K562 (cell line): ENCODE measurements around the gene VSIG2. TPM values are rescaled to one million over a fixed set of nuclear protein-coding genes. Genes with fewer than 3 reads are reported as not detected.

Experiments used
- ATAC-seq: fragments of 200-7000 bp; cut with Tn5 transposase; 3 replicates; pipeline ENCODE4 v1.9.1; 2020; ENCODE audit warnings: moderate library complexity
- BruUV-seq: library from RNA; stranded (reverse); fragments of 400-500 nt; replicated peaks from 2 replicates; lab custom pipeline; 2021; lab: Mats Ljungman, UMichigan
- CTCF ChIA-PET: fragments of 300-600 bp; formaldehyde crosslinking; extraction: SDS; loops from one replicate; lab custom pipeline; 2021; ENCODE audit warnings: low intra/inter-chr PET ratio; lab: Yijun Ruan, JAX
- POLR2A ChIA-PET: fragments of 300-600, 350-650 bp; sonication (Branson Sonifier 250); formaldehyde crosslinking; extraction: SDS; loops from one replicate; lab custom pipeline; 2021; ENCODE audit warnings: antibody characterized with exemption, inconsistent platforms; lab: Yijun Ruan, JAX
- DNase-seq, 4 experiments: peaks; one replicate each; pipeline versions ENCODE4 v3.0.0 to v3.0.0-alpha.2; 2011 to 2018; ENCODE audit warnings: low spot score in 3 of 4, mixed read lengths in 3 of 4; ENCODE audit errors: extremely low read depth in 1 of 4
- FAIRE-seq: peaks from 2 replicates; lab custom pipeline; 2011; peaks lifted over from hg19 to GRCh38; lab: Jason Lieb, UNC
- H2AFZ ChIP-seq: 2 replicates; pipeline ENCODE4 v1.6.0; 2011; ENCODE audit warnings: low read depth, low read length, control low read depth, inconsistent platforms
- H3K27ac ChIP-seq: fragments of 200-600 bp; 3 replicates; pipeline ENCODE4 v1.8.0; 2011; ENCODE audit warnings: low read depth, mild to moderate bottlenecking, control low read depth, inconsistent platforms, low read length, moderate library complexity, mixed read lengths; ENCODE audit errors: extremely low read depth
- H3K27me3 ChIP-seq, 2 experiments: fragments of 300-600 bp in 1 of 2; 2 replicates in 1 of 2; 3 replicates in 1 of 2; pipeline versions ENCODE4 v1.6.0 to v1.8.0; 2011; ENCODE audit warnings: inconsistent platforms in 2 of 2, low read length in 2 of 2, mild to moderate bottlenecking in 1 of 2, mixed read lengths in 1 of 2, moderate library complexity in 1 of 2; ENCODE audit not compliant: control insufficient read depth in 2 of 2, insufficient read depth in 2 of 2
- H3K36me3 ChIP-seq: fragments of 300-600 bp; 3 replicates; pipeline ENCODE4 v1.8.0; 2011; ENCODE audit warnings: mild to moderate bottlenecking, low read length, inconsistent platforms; ENCODE audit not compliant: control insufficient read depth, insufficient read depth
- H3K4me1 ChIP-seq, 2 experiments: fragments of 200-600 bp in 1 of 2; replicated peaks in 1 of 2; 2 replicates in 1 of 2; 3 replicates in 1 of 2; pipeline versions ENCODE4 v1.5.1 to v1.8.0; 2011; ENCODE audit warnings: inconsistent platforms in 2 of 2, low read length in 2 of 2, mild to moderate bottlenecking in 1 of 2, mixed read lengths in 1 of 2, moderate library complexity in 1 of 2; ENCODE audit not compliant: control insufficient read depth in 2 of 2, insufficient read depth in 2 of 2
- H3K4me2 ChIP-seq: 2 replicates; pipeline ENCODE4 v1.6.1; 2011; ENCODE audit warnings: low read length, control low read depth, inconsistent platforms, mixed read lengths; ENCODE audit not compliant: insufficient read depth
- H3K4me3 ChIP-seq: fragments of 200-600 bp; sonication (generic), shearing (Covaris generic); 2 replicates; pipeline ENCODE4 v1.5.1; 2016; ENCODE audit warnings: control low read depth, inconsistent platforms
- H3K79me2 ChIP-seq: fragments of 200-600 bp; 3 replicates; pipeline ENCODE4 v1.8.0; 2011; ENCODE audit warnings: low read length, inconsistent platforms; ENCODE audit not compliant: control insufficient read depth, insufficient read depth
- H3K9ac ChIP-seq, 2 experiments: 2 replicates each; pipeline versions ENCODE4 v1.6.0 to v1.6.1; 2011; ENCODE audit warnings: low read depth in 2 of 2, low read length in 2 of 2, control low read depth in 1 of 2, inconsistent platforms in 1 of 2, mild to moderate bottlenecking in 1 of 2, mixed read lengths in 1 of 2; ENCODE audit not compliant: insufficient read depth in 1 of 2
- H3K9me1 ChIP-seq: one replicate; pipeline ENCODE4 v1.6.0; 2011; ENCODE audit warnings: inconsistent platforms, mild to moderate bottlenecking, low read length, moderate library complexity; ENCODE audit not compliant: control insufficient read depth, insufficient read depth
- H3K9me3 ChIP-seq: replicated peaks from 2 replicates; pipeline ENCODE4 v1.5.1; 2011; ENCODE audit warnings: low read depth, low read length, inconsistent platforms; ENCODE audit not compliant: control insufficient read depth, insufficient read depth
- H4K20me1 ChIP-seq: replicated peaks from 2 replicates; pipeline ENCODE4 v1.6.1; 2011; ENCODE audit warnings: low read length, inconsistent platforms, mixed read lengths; ENCODE audit not compliant: control insufficient read depth, insufficient read depth
- BHLHE40 ChIP-seq: IDR thresholded peaks from 2 replicates; pipeline ENCODE4 v1.6.1; 2011; ENCODE audit warnings: low read length, improper control_type of control experiment
- EZH2 ChIP-seq: IDR thresholded peaks from 2 replicates; pipeline ENCODE4 v1.6.1; 2012; ENCODE audit warnings: low read depth, mild to moderate bottlenecking, inconsistent platforms, low read length, borderline replicate concordance
- HDAC2 ChIP-seq: fragments of 450-650 bp; IDR thresholded peaks from 2 replicates; pipeline ENCODE4 v1.6.1; 2016; ENCODE audit warnings: mild to moderate bottlenecking
- HEY1 ChIP-seq: fragments of 250-450 bp; sonication (Bioruptor Pico); IDR thresholded peaks from 2 replicates; pipeline ENCODE4 v1.5.0; 2020; ENCODE audit warnings: mild to moderate bottlenecking, moderate library complexity, borderline replicate concordance
- HLTF ChIP-seq: fragments of 450-650 bp; IDR thresholded peaks from 2 replicates; pipeline ENCODE4 v1.6.1; 2016
- HNRNPL ChIP-seq: fragments of 200-400 bp; formaldehyde crosslinking; IDR thresholded peaks from 2 replicates; pipeline ENCODE4 v1.6.1; 2017; ENCODE audit warnings: low read depth, mild to moderate bottlenecking, low read length
- KLF1 ChIP-seq: fragments of 450-650 bp; IDR thresholded peaks from 2 replicates; pipeline ENCODE4 v1.6.1; 2016; ENCODE audit warnings: missing genetic modification characterization, missing compliant biosample characterization
- MIER1 ChIP-seq: fragments of 450-650 bp; IDR thresholded peaks from 2 replicates; pipeline ENCODE4 v1.6.1; 2016; ENCODE audit warnings: antibody characterized with exemption, mild to moderate bottlenecking, low read depth
- NR2C1 ChIP-seq, 2 experiments: fragments of 450-650 bp; IDR thresholded peaks; 2 replicates each; pipeline ENCODE4 v1.6.1; 2017; ENCODE audit warnings: mild to moderate bottlenecking in 2 of 2, antibody characterized with exemption in 1 of 2, inconsistent platforms in 1 of 2, missing compliant biosample characterization in 1 of 2, missing genetic modification characterization in 1 of 2
- POU5F1 ChIP-seq: fragments of 150-350 bp; IDR thresholded peaks from 2 replicates; pipeline ENCODE4 v1.6.1; 2014; ENCODE audit warnings: borderline replicate concordance, low read length, low read depth, mild to moderate bottlenecking; ENCODE audit not compliant: partially characterized antibody
- SAFB2 ChIP-seq: fragments of 200-400 bp; formaldehyde crosslinking; IDR thresholded peaks from 2 replicates; pipeline ENCODE4 v1.6.1; 2018; ENCODE audit warnings: borderline replicate concordance, low read length, low read depth, moderate library complexity; ENCODE audit not compliant: severe bottlenecking
- SREBF2 ChIP-seq: sonication (generic); formaldehyde crosslinking; IDR thresholded peaks from 2 replicates; pipeline ENCODE4 v1.4.0; 2020; ENCODE audit warnings: mild to moderate bottlenecking, missing genetic modification reagents
- YY1 ChIP-seq, 3 experiments: IDR thresholded peaks; 2 replicates each; pipeline ENCODE4 v1.6.1; 2011; ENCODE audit warnings: low read length in 2 of 3, mild to moderate bottlenecking in 2 of 3, moderate library complexity in 2 of 3, borderline replicate concordance in 1 of 3, control low read depth in 1 of 3, low read depth in 1 of 3; ENCODE audit not compliant: insufficient read depth in 3 of 3, insufficient replicate concordance in 2 of 3, control insufficient read depth in 1 of 3, insufficient read length in 1 of 3; ENCODE audit errors: extremely low read depth in 1 of 3
- ZFP36 ChIP-seq: fragments of 150-350 bp; IDR thresholded peaks from 2 replicates; pipeline ENCODE4 v1.6.1; 2018; ENCODE audit warnings: low read length, low read depth; ENCODE audit not compliant: partially characterized antibody
- ZHX1 ChIP-seq: fragments of 150-350 bp; conservative IDR thresholded peaks from 2 replicates; pipeline ENCODE4 v1.6.1; 2014; ENCODE audit warnings: low read length
- ZNF253 ChIP-seq: fragments of 250-450 bp; sonication (Bioruptor Pico); conservative IDR thresholded peaks from 2 replicates; pipeline ENCODE4 v1.6.1; 2021; ENCODE audit warnings: mild to moderate bottlenecking
- ZNF551 ChIP-seq: fragments of 250-450 bp; sonication (Bioruptor Pico); IDR thresholded peaks from 2 replicates; pipeline ENCODE4 v1.5.0; 2021; ENCODE audit warnings: mild to moderate bottlenecking, moderate library complexity
- WGBS: fragments of 100-300 bp; shearing (Covaris generic); methylation state at CpG from one replicate; pipeline ENCODE4 v1.1.6; 2016; ENCODE audit warnings: low coverage, mixed read lengths; ENCODE audit not compliant: insufficient coverage; ENCODE audit errors: missing lambda C conversion rate; 5-methylcytosine and 5-hydroxymethylcytosine counted together
- in situ Hi-C: fragments of 300-500 bp; cut with MboI; formaldehyde crosslinking; loops from 4 replicates; pipeline ENCODE4 v1.15.0; 2018; ENCODE audit warnings: inconsistent platforms, mixed read lengths
- intact Hi-C: fragments of 100-400 bp; cut with micrococcal nuclease; formaldehyde crosslinking; loops from 2 replicates; pipeline ENCODE4 v1.14.2; 2022
- polyA plus RNA-seq, 8 experiments: library from polyadenylated mRNA; depleted of rRNA in 4 of 8; stranded (reverse) in 5 of 8; unstranded in 3 of 8; fragments of >200 nt; fragmentation: Nextera tagmentation in 2 of 8; fragmentation: Illumina TruSeq in 1 of 8; extraction: Ambion mirVana in 2 of 8; extraction: Trizol in 1 of 8; gene quantifications; 2 replicates each; pipeline versions ENCODE4 v1.2.1 to v1.2.3, GENCODE V29; 2011 to 2014; ENCODE audit warnings: inconsistent platforms in 1 of 8, missing spikeins in 1 of 8
- total RNA-seq, 7 experiments: library from RNA; depleted of rRNA in 6 of 7; stranded (reverse); fragments of >200 nt in 6 of 7; fragmentation: Illumina TruSeq in 2 of 7; extraction: Trizol in 2 of 7; gene quantifications; 2 replicates each; pipeline versions ENCODE4 v1.2.1 to v1.2.3, GENCODE V29; 2011 to 2021; ENCODE audit warnings: low replicate concordance in 1 of 7
- TF ChIP-seq, protein P1 (sequence below): fragments of 450-650 bp; formaldehyde crosslinking; IDR thresholded peaks from 2 replicates; pipeline ENCODE4 v1.4.0; 2022; ENCODE audit warnings: mild to moderate bottlenecking, moderate library complexity

VSIG2 gene
- total and polyA plus RNA-seq, 9 of the 15 experiments (the other 6 are each of a cell fraction or from before 2014, with no cell fraction given) = not detected

GRCh38 chr11:124793466-124794278 is 41.6 kb upstream of the VSIG2 start:
- H3K9me3 ChIP-seq = no peaks in the 10 kb centered on the region
- POLR2A ChIA-PET = interaction anchor here (0.9 to 1.5 kb wide), 5 partner anchors 9 to 30 kb away, joined by 3 to 4 read pairs (median 3); no protein-coding TSS in a partner anchor
- peaks cover 20% of the 10 kb centered on the region for H3K79me2 ChIP-seq
- in situ Hi-C loops (no loop called here), intact Hi-C loops (loop anchor here (1.0 to 2.0 kb wide), 3 partner anchors 30 to 149 kb away; no protein-coding TSS in a partner anchor)
- H2AFZ ChIP-seq = no peak overlapping the region
- ATAC-seq = peak; percentile 93
- H3K4me3 ChIP-seq = no peak overlapping the region
- no peak overlapping the region for H3K27ac ChIP-seq
- no peaks in the 10 kb centered on the region for H3K9me1 ChIP-seq
- no peak overlapping the region for H3K4me2 ChIP-seq
- no peaks in the 10 kb centered on the region for H4K20me1 ChIP-seq
- H3K9ac ChIP-seq = no peak overlapping the region
- no peaks in the 10 kb centered on the region for H3K27me3 ChIP-seq
- CTCF ChIA-PET = interaction anchor here (1.1 to 1.8 kb wide), 6 partner anchors 31 to 724 kb away, joined by 3 to 10 read pairs (median 6); partner anchors contain the start of gene ESAM
- no peaks in the 10 kb centered on the region; the same call in 2 of the 3 replicates for H3K36me3 ChIP-seq
- peak; percentile 83 for FAIRE-seq
- DNase-seq = peak; percentile 31 to 76 (median 48)
- BruUV-seq = no TSS peak
- WGBS = 87% methylated on average over 2 of the region's 2 CpGs
- H3K4me1 ChIP-seq = 0 out of 5 replicates have a peak, but pooled peaks cover 0 to 3% of the 10 kb centered on the region in 2 experiments
- TF ChIP-seq POU5F1 (no peak), NR2C1 (IDR thresholded peaks at IDR 0.05) (no peak), NR2C1 (tag; IDR thresholded peaks at IDR 0.05) (no peak), MIER1 (no peak), BHLHE40 (no peak), SREBF2 (CRISPR knock-in tag) (no peak), HDAC2 (no peak), SAFB2 (no peak), HLTF (no peak), EZH2 (no peak), ZNF253 (CRISPR knock-in tag) (no peak), HEY1 (CRISPR knock-in tag) (no peak), ZNF551 (CRISPR knock-in tag) (no peak), HNRNPL (no peak), ZHX1 (no peak), KLF1 (tag) (no peak), YY1 (IDR thresholded peaks at IDR 0.05; ENCODE audit: borderline replicate concordance in 1 of 3, control insufficient read depth in 1 of 3, extremely low read depth in 1 of 3, insufficient read depth in 3 of 3, insufficient read length in 1 of 3, insufficient replicate concordance in 2 of 3, low read depth in 1 of 3, low read length in 2 of 3) (no peak), ZFP36 (no peak)
- TF ChIP-seq, protein P1, sequence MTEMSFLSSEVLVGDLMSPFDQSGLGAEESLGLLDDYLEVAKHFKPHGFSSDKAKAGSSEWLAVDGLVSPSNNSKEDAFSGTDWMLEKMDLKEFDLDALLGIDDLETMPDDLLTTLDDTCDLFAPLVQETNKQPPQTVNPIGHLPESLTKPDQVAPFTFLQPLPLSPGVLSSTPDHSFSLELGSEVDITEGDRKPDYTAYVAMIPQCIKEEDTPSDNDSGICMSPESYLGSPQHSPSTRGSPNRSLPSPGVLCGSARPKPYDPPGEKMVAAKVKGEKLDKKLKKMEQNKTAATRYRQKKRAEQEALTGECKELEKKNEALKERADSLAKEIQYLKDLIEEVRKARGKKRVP (CRISPR knock-in tag) = no peak
